Epithelial cell of esophagus (primary cell): ENCODE data around the gene SLC28A2.
A peak's percentile ranks its signal among the peaks of the same experiment; 100 is the strongest.
"Not testable (repeated sequence)": the region's sequence is repeated elsewhere in the genome, so short reads cannot be mapped to it uniquely, and the experiment has no call there.

Experiments used
- DNase-seq: peaks from one replicate; pipeline ENCODE4 v3.0.0; 2010; ENCODE audit warnings: low read depth
- H3K4me3 ChIP-seq: 2 replicates; pipeline ENCODE4 v1.5.1; 2011; ENCODE audit warnings: mild to moderate bottlenecking, low read length, control low read depth
- CTCF ChIP-seq: IDR thresholded peaks from 2 replicates; pipeline ENCODE4 v1.5.1; 2011; ENCODE audit warnings: low read depth, mild to moderate bottlenecking, low read length, control low read depth, inconsistent platforms; ENCODE audit not compliant: insufficient read depth; ENCODE audit errors: missing control alignments

SLC28A2 gene

GRCh38 chr15:45234562-45235235 is 17.3 kb upstream of the SLC28A2 start:
- DNase-seq, result no peak
- TF ChIP-seq CTCF, result no peak
- H3K4me3 ChIP-seq, result no peak overlapping the region

- DNase-seq, result peak; percentile 33
- H3K4me3 ChIP-seq, result not testable (repeated sequence)
These were observed 15.2 kb upstream of the SLC28A2 start for GRCh38 chr15:45236806-45237205.

GRCh38 chr15:45242289-45242688 is 9.7 kb upstream of the SLC28A2 start:
- no peak overlapping the region for H3K4me3 ChIP-seq
- no peak for DNase-seq
- TF ChIP-seq CTCF, result no peak

GRCh38 chr15:45249125-45249780 is 2.8 kb upstream of the SLC28A2 start:
- no peak for TF ChIP-seq CTCF
- no peak for DNase-seq
- H3K4me3 ChIP-seq, result no peak overlapping the region

GRCh38 chr15:45253330-45253729 is 1.3 kb downstream of the SLC28A2 start:
- no peak overlapping the region for H3K4me3 ChIP-seq
- TF ChIP-seq CTCF, result peak; percentile 24
- DNase-seq, result no peak

GRCh38 chr15:45254405-45254804 is 2.4 kb downstream of the SLC28A2 start:
- H3K4me3 ChIP-seq, result no peak overlapping the region
- DNase-seq, result peak; percentile 27
- no peak for TF ChIP-seq CTCF

GRCh38 chr15:45254824-45255223 is 2.8 kb downstream of the SLC28A2 start:
- peak; percentile 60 for DNase-seq
- H3K4me3 ChIP-seq, result not testable (repeated sequence)

GRCh38 chr15:45259796-45260195 is 7.8 kb downstream of the SLC28A2 start:
- DNase-seq, result no peak
- no peak overlapping the region for H3K4me3 ChIP-seq
- no peak for TF ChIP-seq CTCF
